CD4-positive, alpha-beta T cell (primary cell): ENCODE data around the gene POU2F1. TPM values are rescaled to one million over a fixed set of nuclear protein-coding genes. Genes with fewer than 3 reads are reported as not detected.
"Not testable (repeated sequence)": the region's sequence is repeated elsewhere in the genome, so short reads cannot be mapped to it uniquely, and the experiment has no call there.

Source experiments
- ATAC-seq: fragments of 200-7000 bp; cut with Tn5 transposase; one replicate; pipeline ENCODE4 v1.10.0; 2022; ENCODE audit warnings: mild to moderate bottlenecking; ENCODE audit not compliant: poor library complexity
- CTCF ChIA-PET: fragments of 350-600 bp; sonication (Branson Sonifier 250); formaldehyde crosslinking; loops from one replicate; lab custom pipeline; 2021; ENCODE audit warnings: antibody characterized with exemption, inconsistent platforms; lab: Charles Lee
- POLR2A ChIA-PET: fragments of 350-600 bp; sonication (Branson Sonifier 250); formaldehyde crosslinking; loops from one replicate; lab custom pipeline; 2021; ENCODE audit warnings: antibody characterized with exemption, inconsistent platforms; lab: Charles Lee
- DNase-seq, 14 experiments: peaks; one replicate each; pipeline ENCODE4 v3.0.0-alpha.2; 2013 to 2020; ENCODE audit warnings: mixed read lengths in 2 of 14
- H3K27ac ChIP-seq, 2 donors: one replicate each; pipeline versions ENCODE4 v1.5.1 to v1.7.0; 2013; ENCODE audit warnings: low read length in 2 of 2, low read depth in 1 of 2, mild to moderate bottlenecking in 1 of 2
- H3K27me3 ChIP-seq, 2 experiments: 1 replicate in 1 of 2; 2 replicates in 1 of 2; pipeline versions ENCODE4 v1.6.1 to v1.7.0; 2013; ENCODE audit warnings: low read length in 2 of 2, control low read depth in 1 of 2, mild to moderate bottlenecking in 1 of 2, moderate library complexity in 1 of 2; ENCODE audit not compliant: insufficient read depth in 2 of 2, control insufficient read depth in 1 of 2
- H3K36me3 ChIP-seq: one replicate; pipeline ENCODE4 v1.6.1; 2013; ENCODE audit warnings: low read length, control low read depth; ENCODE audit not compliant: insufficient read depth
- H3K4me1 ChIP-seq: one replicate; pipeline ENCODE4 v1.6.1; 2013; ENCODE audit warnings: low read length, control low read depth; ENCODE audit not compliant: insufficient read depth
- H3K4me3 ChIP-seq: one replicate; pipeline ENCODE4 v1.5.1; 2013; ENCODE audit warnings: mild to moderate bottlenecking, low read length, moderate library complexity
- H3K9me3 ChIP-seq, 2 experiments: 1 replicate in 1 of 2; 2 replicates in 1 of 2; pipeline versions ENCODE4 v1.6.1 to v1.7.0; 2013; ENCODE audit warnings: low read length in 2 of 2, mild to moderate bottlenecking in 2 of 2, control low read depth in 1 of 2, moderate library complexity in 1 of 2; ENCODE audit not compliant: control insufficient read depth in 1 of 2, insufficient read depth in 1 of 2
- H3K27ac Mint-ChIP-seq: one replicate; pipeline ENCODE4 v1.8.0; 2020; ENCODE audit warnings: mixed read lengths
- H3K27me3 Mint-ChIP-seq: one replicate; pipeline ENCODE4 v1.8.0; 2021; ENCODE audit warnings: mixed read lengths
- H3K36me3 Mint-ChIP-seq: one replicate; pipeline ENCODE4 v1.8.0; 2021; ENCODE audit warnings: low read depth, mixed read lengths
- H3K4me1 Mint-ChIP-seq: one replicate; pipeline ENCODE4 v1.8.0; 2021; ENCODE audit warnings: low read depth, mixed read lengths
- H3K4me3 Mint-ChIP-seq: one replicate; pipeline ENCODE4 v1.8.0; 2020; ENCODE audit warnings: mild to moderate bottlenecking, mixed read lengths
- H3K9me3 Mint-ChIP-seq: one replicate; pipeline ENCODE4 v1.8.0; 2020; ENCODE audit warnings: mixed read lengths
- intact Hi-C, 2 experiments: fragments of 100-400 bp; cut with DNase I in 1 of 2; cut with micrococcal nuclease in 1 of 2; formaldehyde crosslinking; loops; one replicate each; pipeline versions ENCODE4 v1.15.1 to v1.9.0; 2023 to 2025; cut with DNase I, micrococcal nuclease
- total RNA-seq, 174 experiments: library from RNA in 2 of 174; stranded (reverse) in 2 of 174; gene quantifications; one replicate each; pipeline ENCODE4 v1.2.3 and lab custom pipeline; 2021 to 2026
- TF ChIP-seq, protein P1 (sequence below): fragments of 200-600 bp; IDR thresholded peaks from one replicate; pipeline ENCODE4 v1.8.0; 2022; ENCODE audit warnings: antibody characterized with exemption, mild to moderate bottlenecking

POU2F1 gene
- total RNA-seq, 2 experiments from 2014 or later, result 27.0 to 28.6 TPM

DNA sequence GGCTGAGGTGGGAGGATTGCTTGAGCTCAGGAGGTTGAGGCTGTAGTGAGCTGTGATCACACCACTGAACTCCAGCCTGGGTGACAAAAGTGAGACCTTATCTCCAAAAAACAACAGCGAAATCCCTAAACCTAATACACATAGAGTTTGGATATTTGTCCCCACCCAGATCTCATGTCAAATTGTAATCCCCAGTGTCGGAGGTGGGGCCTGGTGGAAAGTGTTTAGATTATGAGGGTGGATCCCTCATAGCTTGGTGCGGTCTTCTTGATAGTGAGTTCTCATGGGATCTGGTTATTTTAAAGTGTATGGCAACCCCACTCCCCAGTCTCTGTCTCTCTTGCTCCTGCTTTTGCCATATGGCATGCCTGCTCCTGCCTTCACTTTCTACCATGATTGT is 94.0 kb downstream of the POU2F1 start:
- H3K9me3 Mint-ChIP-seq, result peaks cover 22% of the 10 kb centered on the region
- H3K4me3 ChIP-seq, result no peak overlapping the region
- H3K27ac Mint-ChIP-seq, result no peak overlapping the region
- intact Hi-C loops, result no loop called here
- H3K27me3 ChIP-seq, result no peaks in the 10 kb centered on the region
- no peaks in the 10 kb centered on the region for H3K27me3 Mint-ChIP-seq
- no peak for DNase-seq
- no peak overlapping the region for H3K27ac ChIP-seq
- H3K4me3 Mint-ChIP-seq, result no peak overlapping the region
- no peak for ATAC-seq
- no peaks in the 10 kb centered on the region for H3K4me1 ChIP-seq
- TF ChIP-seq, protein P1, sequence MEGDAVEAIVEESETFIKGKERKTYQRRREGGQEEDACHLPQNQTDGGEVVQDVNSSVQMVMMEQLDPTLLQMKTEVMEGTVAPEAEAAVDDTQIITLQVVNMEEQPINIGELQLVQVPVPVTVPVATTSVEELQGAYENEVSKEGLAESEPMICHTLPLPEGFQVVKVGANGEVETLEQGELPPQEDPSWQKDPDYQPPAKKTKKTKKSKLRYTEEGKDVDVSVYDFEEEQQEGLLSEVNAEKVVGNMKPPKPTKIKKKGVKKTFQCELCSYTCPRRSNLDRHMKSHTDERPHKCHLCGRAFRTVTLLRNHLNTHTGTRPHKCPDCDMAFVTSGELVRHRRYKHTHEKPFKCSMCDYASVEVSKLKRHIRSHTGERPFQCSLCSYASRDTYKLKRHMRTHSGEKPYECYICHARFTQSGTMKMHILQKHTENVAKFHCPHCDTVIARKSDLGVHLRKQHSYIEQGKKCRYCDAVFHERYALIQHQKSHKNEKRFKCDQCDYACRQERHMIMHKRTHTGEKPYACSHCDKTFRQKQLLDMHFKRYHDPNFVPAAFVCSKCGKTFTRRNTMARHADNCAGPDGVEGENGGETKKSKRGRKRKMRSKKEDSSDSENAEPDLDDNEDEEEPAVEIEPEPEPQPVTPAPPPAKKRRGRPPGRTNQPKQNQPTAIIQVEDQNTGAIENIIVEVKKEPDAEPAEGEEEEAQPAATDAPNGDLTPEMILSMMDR, result no peak
- H3K4me1 Mint-ChIP-seq, result no peaks in the 10 kb centered on the region
- H3K9me3 ChIP-seq, result peaks cover 8 to 32% of the 10 kb centered on the region in 2 experiments
- peaks cover 67% of the 10 kb centered on the region for H3K36me3 Mint-ChIP-seq
- H3K36me3 ChIP-seq, result no peaks in the 10 kb centered on the region
- ChIA-PET CTCF (no interaction called here), POLR2A (no interaction called here)

DNA sequence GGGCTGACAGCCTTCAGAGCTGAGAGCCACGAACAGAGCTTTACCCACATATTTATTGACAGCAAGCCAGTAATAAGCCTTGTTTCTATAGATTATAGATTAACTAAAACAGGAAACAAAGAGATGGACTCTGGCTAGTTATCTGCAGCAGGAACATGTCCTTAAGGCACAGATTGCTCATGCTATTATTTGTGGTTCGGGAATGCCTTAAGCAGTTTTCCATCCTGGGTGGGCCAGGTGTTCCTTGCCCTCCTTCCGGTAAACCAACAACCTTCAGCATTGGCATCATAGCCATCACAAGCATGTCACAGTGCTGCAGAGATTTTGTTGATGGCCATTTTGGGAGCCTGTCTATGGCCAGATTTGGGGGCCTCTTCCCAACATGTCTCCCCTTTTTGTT is 96.8 kb downstream of the POU2F1 start:
- ChIA-PET POLR2A (no interaction called here), CTCF (no interaction called here)
- ATAC-seq, result no peak
- intact Hi-C loops, result no loop called here
- Histone ChIP-seq H3K4me3 (no peak overlapping the region), H3K36me3 (peaks cover 2% of the 10 kb centered on the region), H3K27ac (no peak overlapping the region), H3K27me3 (no peaks in the 10 kb centered on the region), H3K4me1 (no peaks in the 10 kb centered on the region), H3K9me3 (peaks cover 11 to 60% of the 10 kb centered on the region in 2 experiments)
- H3K9me3 Mint-ChIP-seq, result peaks cover 36% of the 10 kb centered on the region
- H3K4me1 Mint-ChIP-seq, result no peaks in the 10 kb centered on the region
- DNase-seq, result no peak
- no peak overlapping the region for H3K27ac Mint-ChIP-seq
- H3K36me3 Mint-ChIP-seq, result peaks cover 95% of the 10 kb centered on the region
- H3K4me3 Mint-ChIP-seq, result no peak overlapping the region
- TF ChIP-seq, protein P1, result no peak
- no peaks in the 10 kb centered on the region for H3K27me3 Mint-ChIP-seq

DNA sequence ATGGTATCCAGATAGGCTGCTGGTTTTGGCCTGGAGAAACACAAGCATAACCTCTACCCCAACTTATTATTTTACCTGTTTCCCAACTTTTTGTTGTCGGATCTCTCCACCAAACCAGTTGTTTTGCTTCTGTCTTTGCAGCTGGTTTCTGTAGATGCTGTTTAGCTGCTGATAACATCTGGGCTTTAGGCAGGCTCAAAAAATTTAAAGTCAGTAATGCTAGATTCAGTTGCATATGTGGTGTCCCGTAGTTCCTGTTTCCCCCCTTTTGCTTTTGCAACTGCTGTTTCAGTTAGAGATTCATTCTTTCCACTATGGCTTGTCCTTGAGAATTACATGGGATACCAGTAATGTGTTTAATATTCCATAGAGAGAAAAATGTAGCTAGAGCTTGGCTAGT is 98.5 kb downstream of the POU2F1 start:
- CTCF ChIA-PET, POLR2A ChIA-PET, H3K4me3 ChIP-seq, H3K27me3 ChIP-seq, H3K27ac ChIP-seq, DNase-seq, H3K27ac Mint-ChIP-seq, ATAC-seq, H3K4me1 ChIP-seq, H3K4me1 Mint-ChIP-seq, H3K4me3 Mint-ChIP-seq, intact Hi-C loops, H3K27me3 Mint-ChIP-seq, H3K36me3 ChIP-seq: not testable (repeated sequence)
- H3K9me3 ChIP-seq, result peaks cover 25 to 75% of the 10 kb centered on the region in 2 experiments
- Mint-ChIP-seq H3K9me3 (peaks cover 41% of the 10 kb centered on the region), H3K36me3 (peaks cover 97% of the 10 kb centered on the region)

DNA sequence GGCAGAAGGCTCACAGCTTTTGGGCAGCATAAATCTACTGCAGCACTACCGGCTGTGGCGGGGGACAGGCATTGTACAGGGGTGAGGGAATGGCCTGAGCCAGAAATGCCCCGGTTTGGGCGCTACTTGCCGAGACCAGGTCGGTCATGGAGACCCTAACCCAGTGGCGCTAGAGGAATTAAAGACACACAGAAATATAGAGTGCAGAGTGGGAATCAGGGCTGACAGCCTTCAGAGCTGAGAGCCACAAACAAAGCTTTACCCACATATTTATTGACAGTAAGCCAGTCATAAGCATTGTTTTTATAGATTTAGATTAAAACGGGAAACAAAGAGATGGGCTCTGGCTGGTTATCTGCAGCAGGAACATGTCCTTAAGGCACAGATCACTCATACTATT is 101.8 kb downstream of the POU2F1 start:
- Mint-ChIP-seq H3K4me3 (no peak overlapping the region), H3K9me3 (peaks cover 32% of the 10 kb centered on the region), H3K27me3 (no peaks in the 10 kb centered on the region), H3K4me1 (no peaks in the 10 kb centered on the region), H3K27ac (no peak overlapping the region), H3K36me3 (peaks cover 100% of the 10 kb centered on the region)
- no peak overlapping the region for H3K4me3 ChIP-seq
- no peaks in the 10 kb centered on the region for H3K27me3 ChIP-seq
- DNase-seq (no peak), ATAC-seq (no peak)
- no peaks in the 10 kb centered on the region for H3K4me1 ChIP-seq
- POLR2A ChIA-PET, result no interaction called here
- CTCF ChIA-PET, result no interaction called here
- intact Hi-C loops, result no loop called here
- peaks cover 9% of the 10 kb centered on the region for H3K36me3 ChIP-seq
- TF ChIP-seq, protein P1, result no peak
- no peak overlapping the region for H3K27ac ChIP-seq
- H3K9me3 ChIP-seq, result peaks cover 22 to 64% of the 10 kb centered on the region in 2 experiments
